SH-SY5Y (cell line): ENCODE measurements around the gene TCEAL1.

ENCODE experiments used
- GATA2 ChIP-seq: IDR thresholded peaks from 2 replicates; pipeline ENCODE4 v1.6.1; 2011; ENCODE audit warnings: mild to moderate bottlenecking, low read depth, low read length
- GATA3 ChIP-seq: IDR thresholded peaks from 2 replicates; pipeline ENCODE4 v1.6.1; 2011; ENCODE audit warnings: low read depth, mild to moderate bottlenecking, low read length, moderate library complexity

DNA sequence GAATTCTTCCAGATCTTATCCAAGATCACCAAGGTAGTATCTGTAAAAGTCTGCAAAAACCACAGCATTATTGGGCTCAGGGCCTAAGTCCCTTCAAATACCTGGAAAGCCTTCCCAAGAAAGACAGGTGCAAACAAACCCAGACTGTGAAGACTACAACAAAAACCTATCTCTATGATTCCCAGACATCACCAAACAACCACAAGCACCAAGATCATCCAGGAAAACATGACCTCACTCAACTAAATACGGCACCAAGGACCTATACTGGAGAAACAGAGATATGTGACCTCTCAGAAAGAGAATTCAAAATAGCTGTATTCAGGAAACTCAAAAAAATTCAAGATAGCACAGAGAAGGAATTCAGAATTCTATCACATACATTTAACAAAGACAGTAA, 15.3 kb downstream of the TCEAL1 start:
- TF ChIP-seq GATA2 (no peak), GATA3 (no peak)
